Bronchial epithelial cell (primary cell): Measurements from ENCODE around the gene COX11. TPM values are rescaled to one million over a fixed set of nuclear protein-coding genes. Genes with fewer than 3 reads are reported as not detected.

ENCODE experiments used
- DNase-seq: peaks from one replicate; pipeline ENCODE4 v3.0.0-alpha.2; 2010; ENCODE audit warnings: low read depth
- FAIRE-seq: peaks from 2 replicates; lab custom pipeline; 2011; peaks lifted over from hg19 to GRCh38; lab: Jason Lieb, UNC
- H3K27me3 ChIP-seq: 2 replicates; pipeline ENCODE4 v1.5.1; 2011; ENCODE audit warnings: low read length; ENCODE audit not compliant: control insufficient read depth, insufficient read depth
- H3K36me3 ChIP-seq: 2 replicates; pipeline ENCODE4 v1.5.1; 2011; ENCODE audit warnings: low read length; ENCODE audit not compliant: control insufficient read depth, insufficient read depth
- H3K4me3 ChIP-seq: 2 replicates; pipeline ENCODE4 v1.5.1; 2011; ENCODE audit warnings: mild to moderate bottlenecking, low read depth, low read length, control low read depth
- CTCF ChIP-seq: IDR thresholded peaks from 2 replicates; pipeline ENCODE4 v1.5.1; 2011; ENCODE audit warnings: mild to moderate bottlenecking, moderate library complexity, low read length, control low read depth, inconsistent platforms; ENCODE audit not compliant: insufficient read depth, severe bottlenecking
- total RNA-seq: library from RNA; depleted of rRNA; stranded (reverse); fragments of >200 nt; gene quantifications from 2 replicates; pipeline ENCODE4 v1.2.1, GENCODE V29; 2014

COX11 gene
- total RNA-seq, 1 donor from 2014 or later: 38.7 TPM

GRCh38 chr17:54916721-54917120 is 51.7 kb downstream of the COX11 start:
- TF ChIP-seq CTCF: no peak
- Histone ChIP-seq H3K36me3 (peaks cover 21% of the 10 kb centered on the region), H3K27me3 (no peaks in the 10 kb centered on the region), H3K4me3 (no peak overlapping the region)
- DNase-seq: no peak
- no peak for FAIRE-seq

Other genes starting within 250 kb of the COX11 start
- gene TOM1L1, start 67.8 kb downstream of the COX11 start, total RNA-seq: 60.3 and 83.7 TPM in 2 replicates
- 1.7 and 2.1 TPM in 2 replicates for gene STXBP4, start 111 bp upstream of the COX11 start, total RNA-seq